Upper lobe of left lung (tissue), 4 donors: ENCODE measurements around the gene PTPRR.

Experiments used
- POLR2A ChIP-seq, 4 donors: fragments of 450-650 bp; IDR thresholded peaks; one replicate each; pipeline ENCODE4 v1.5.1; 2016 to 2017; ENCODE audit warnings: antibody characterized with exemption in 4 of 4, mild to moderate bottlenecking in 2 of 4
- POLR2AphosphoS5 ChIP-seq, 2 donors: sonication (generic); formaldehyde crosslinking; IDR thresholded peaks; one replicate each; pipeline ENCODE4 v1.5.1; 2017; ENCODE audit warnings: antibody characterized with exemption in 2 of 2
- TF ChIP-seq, protein P1 (sequence below), 6 experiments: fragments of 450-650 bp in 4 of 6; fragments of 200-600 bp in 2 of 6; sonication (generic) in 2 of 6; IDR thresholded peaks; one replicate each; pipeline ENCODE4 v1.5.1; 2016 to 2019; ENCODE audit warnings: antibody characterized with exemption in 6 of 6

DNA sequence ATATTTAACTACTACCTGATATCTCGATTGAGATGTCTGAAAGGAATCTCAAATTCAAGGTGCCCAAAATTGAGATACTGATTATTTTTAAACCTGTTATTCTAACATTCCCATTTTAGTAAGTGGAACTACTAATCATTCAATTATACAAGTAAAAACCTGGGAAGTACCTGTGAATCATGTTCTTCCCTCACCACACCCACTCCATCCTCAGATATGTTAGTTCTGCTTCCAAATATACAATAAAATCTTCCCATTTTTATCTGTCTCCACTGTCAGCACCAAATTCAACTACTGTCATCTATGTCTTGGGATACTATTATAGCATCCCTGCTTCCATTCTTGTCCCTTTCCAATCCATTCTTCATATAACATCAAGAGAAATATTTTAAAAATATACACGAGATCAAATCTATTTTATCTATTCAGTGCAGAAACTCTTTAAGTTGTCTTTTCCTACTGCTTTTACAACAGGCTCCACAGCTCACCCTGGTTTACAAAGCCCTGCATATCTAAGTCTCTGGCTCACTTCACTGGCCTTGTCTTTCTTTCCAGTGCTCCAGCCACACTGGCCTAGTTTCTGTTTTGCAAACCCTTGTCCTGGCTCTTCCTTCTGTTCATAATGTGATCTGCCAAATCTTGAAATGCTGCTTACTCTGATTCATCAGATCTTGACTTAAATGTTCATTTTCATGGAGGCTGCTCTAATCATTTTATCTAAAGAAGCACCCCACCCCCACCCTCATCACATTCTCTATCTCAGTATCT, 122.3 kb downstream of the PTPRR start:
- TF ChIP-seq POLR2AphosphoS5 (IDR thresholded peaks at IDR 0.05) (no peak), POLR2A (IDR thresholded peaks at IDR 0.05) (no peak)
- TF ChIP-seq, protein P1, sequence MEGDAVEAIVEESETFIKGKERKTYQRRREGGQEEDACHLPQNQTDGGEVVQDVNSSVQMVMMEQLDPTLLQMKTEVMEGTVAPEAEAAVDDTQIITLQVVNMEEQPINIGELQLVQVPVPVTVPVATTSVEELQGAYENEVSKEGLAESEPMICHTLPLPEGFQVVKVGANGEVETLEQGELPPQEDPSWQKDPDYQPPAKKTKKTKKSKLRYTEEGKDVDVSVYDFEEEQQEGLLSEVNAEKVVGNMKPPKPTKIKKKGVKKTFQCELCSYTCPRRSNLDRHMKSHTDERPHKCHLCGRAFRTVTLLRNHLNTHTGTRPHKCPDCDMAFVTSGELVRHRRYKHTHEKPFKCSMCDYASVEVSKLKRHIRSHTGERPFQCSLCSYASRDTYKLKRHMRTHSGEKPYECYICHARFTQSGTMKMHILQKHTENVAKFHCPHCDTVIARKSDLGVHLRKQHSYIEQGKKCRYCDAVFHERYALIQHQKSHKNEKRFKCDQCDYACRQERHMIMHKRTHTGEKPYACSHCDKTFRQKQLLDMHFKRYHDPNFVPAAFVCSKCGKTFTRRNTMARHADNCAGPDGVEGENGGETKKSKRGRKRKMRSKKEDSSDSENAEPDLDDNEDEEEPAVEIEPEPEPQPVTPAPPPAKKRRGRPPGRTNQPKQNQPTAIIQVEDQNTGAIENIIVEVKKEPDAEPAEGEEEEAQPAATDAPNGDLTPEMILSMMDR (IDR thresholded peaks at IDR 0.05): no peak
